GM19351 (cell line): ENCODE data around the gene CDKN2C.
"Not testable (repeated sequence)": the region's sequence is repeated elsewhere in the genome, so short reads cannot be mapped to it uniquely, and the experiment has no call there.

Experiments used
- ATAC-seq: cut with Tn5 transposase; IDR thresholded peaks from one replicate; pipeline ENCODE4 v1.9.1; 2021; ENCODE audit warnings: mild to moderate bottlenecking, moderate library complexity; ENCODE audit not compliant: unreplicated experiment

The CDKN2C gene

DNA sequence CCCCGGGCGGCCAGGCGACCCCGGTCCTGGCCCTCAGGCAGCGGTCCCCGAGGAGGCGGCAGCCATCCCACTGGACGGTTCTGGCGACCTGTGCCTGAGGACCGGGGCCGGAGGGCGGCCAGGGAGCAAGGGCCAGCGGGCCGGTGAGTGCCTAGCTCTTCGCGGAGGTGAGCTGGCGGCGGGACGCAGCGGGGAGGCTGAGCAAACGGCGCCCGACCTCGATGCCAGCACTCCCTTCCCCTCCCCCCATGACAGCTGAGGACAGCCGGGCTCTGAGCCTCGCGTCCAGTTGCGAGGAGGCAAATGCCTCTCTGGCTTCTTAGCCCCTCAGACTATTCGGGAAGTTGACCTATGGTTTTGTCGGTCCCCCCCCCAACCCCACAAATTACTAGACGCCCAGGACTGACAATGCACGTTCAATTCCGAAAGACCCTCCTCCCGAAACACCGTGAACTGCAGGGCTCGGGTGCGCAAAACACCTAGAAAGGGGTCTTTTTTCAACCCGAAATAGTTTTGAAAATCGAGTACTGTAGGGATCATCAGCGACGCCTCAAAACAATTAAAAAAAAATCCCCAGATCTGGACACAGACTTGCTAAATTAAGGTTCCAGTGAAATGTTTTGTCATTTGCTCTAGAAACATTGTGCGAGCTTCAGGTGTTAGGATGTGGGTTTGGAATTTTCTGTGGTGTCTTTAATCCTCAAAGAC lies 8.3 kb downstream of the CDKN2C start:
- ATAC-seq = peak; percentile 39

GRCh38 chr1:50978852-50979781 lies 9.1 kb downstream of the CDKN2C start:
- ATAC-seq = no peak

GRCh38 chr1:50979937-50980336 lies 9.9 kb downstream of the CDKN2C start:
- no peak for ATAC-seq

GRCh38 chr1:50980505-50980904 lies 10.5 kb downstream of the CDKN2C start:
- ATAC-seq = no peak

GRCh38 chr1:50981741-50982140 lies 11.7 kb downstream of the CDKN2C start:
- ATAC-seq = no peak

- ATAC-seq = no peak
Measured at GRCh38 chr1:50982611-50983010, 12.6 kb downstream of the CDKN2C start.

- ATAC-seq = no peak
Measured at GRCh38 chr1:50983219-50983802, 13.3 kb downstream of the CDKN2C start.

- ATAC-seq = no peak
Measured at GRCh38 chr1:50985094-50985493, 15.0 kb downstream of the CDKN2C start.

DNA sequence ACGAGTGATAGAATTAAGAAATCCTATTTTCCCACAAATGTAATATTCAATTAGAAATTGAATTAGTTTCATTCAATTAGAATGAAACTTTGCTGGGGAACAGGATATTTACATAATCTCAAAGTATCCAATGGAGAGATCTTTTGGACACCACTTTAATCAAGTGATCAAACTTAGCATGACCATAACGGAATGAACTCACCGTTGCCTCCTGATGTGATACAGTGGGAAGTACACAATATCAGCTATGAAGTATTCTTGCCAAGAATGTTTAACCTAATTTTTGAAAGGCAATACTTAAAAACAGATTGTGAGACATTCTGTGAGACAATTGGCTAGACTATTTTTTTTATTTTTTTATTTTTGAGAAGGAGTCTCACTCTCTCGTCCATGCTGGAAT lies 16.6 kb downstream of the CDKN2C start:
- no peak for ATAC-seq

DNA sequence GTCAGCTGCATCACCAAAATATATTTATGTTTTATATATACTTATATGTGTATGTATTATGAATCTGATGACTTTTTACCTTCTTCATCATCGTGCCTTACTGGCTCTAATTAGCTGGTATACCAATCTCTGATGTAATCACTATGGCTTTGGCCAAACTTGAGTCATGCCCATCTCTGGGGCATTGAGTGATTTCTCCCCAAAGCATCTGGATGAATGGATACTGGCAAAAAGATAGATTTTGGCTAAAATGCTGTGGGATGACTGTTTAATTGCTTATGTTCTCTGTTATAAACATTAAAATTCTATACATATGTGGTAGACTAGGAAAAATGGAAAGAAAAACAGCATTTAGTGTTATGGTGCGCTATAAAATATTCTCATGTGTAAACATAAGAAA lies 19.6 kb downstream of the CDKN2C start:
- ATAC-seq = no peak

- ATAC-seq = no peak
Measured at GRCh38 chr1:50992532-50993318, 22.7 kb downstream of the CDKN2C start.

- no peak for ATAC-seq
Measured at GRCh38 chr1:50993645-50994044, 23.6 kb downstream of the CDKN2C start.

- ATAC-seq = no peak
Measured at GRCh38 chr1:50994997-50995396, 25.0 kb downstream of the CDKN2C start.

DNA sequence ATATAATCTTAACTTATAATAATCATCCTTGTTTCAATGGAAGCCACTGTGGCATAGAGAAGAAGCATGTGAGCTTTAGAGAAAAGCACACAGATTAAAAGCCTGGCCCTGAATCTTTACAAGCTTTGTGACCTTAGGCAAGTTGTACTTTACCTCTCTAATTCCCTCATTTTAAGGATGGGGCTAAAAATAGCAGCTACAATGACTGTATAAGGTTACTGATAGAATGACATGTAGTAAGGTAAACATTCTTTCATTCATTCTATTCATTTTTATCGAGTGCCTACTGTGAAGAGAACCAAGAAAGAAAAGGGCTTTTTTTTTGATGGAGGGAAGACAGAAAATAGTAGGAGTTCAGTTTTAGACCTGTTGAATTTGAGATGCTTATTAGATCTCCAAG lies 25.6 kb downstream of the CDKN2C start:
- no peak for ATAC-seq

DNA sequence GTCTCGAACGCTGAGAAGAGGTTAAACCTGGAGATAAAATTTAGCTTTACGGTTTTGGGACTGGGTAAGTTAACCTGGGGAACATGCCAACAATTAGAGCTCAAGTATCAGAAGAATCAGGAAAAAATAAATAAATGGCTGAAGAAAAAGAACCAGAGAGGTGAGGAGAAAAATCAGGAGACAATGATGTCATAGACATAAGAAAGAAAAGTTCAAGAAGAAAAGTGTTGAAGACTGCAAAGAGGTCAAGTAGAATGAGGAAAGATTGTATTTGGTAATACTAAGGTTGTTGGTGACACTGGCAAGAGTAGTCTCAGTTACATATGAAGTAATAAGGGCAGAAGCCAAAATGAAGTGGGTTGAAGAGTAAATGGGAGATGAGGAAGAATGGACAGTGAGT lies 26.0 kb downstream of the CDKN2C start:
- no peak for ATAC-seq

GRCh38 chr1:50999375-50999774 lies 29.3 kb downstream of the CDKN2C start:
- ATAC-seq = not testable (repeated sequence)

DNA sequence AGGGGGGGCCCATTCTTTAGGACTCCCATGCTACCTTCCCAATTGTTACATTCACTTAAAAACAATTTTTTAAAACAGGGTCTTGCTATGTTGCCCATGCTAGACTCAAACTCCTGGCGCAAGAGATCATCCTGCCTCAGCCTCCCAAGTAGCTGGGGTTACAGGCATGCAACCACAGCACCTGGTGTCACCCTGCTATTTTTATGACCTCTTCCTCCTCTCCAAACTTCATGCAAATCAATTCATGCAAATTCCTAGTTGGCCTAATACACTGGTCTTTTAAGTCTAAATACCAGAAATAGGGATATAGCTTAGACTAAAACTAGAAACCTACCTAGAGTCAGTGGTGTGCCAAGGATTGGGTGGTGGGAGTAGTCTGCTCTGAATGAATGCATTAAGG lies 30.1 kb downstream of the CDKN2C start:
- peak; percentile 80 for ATAC-seq

DNA sequence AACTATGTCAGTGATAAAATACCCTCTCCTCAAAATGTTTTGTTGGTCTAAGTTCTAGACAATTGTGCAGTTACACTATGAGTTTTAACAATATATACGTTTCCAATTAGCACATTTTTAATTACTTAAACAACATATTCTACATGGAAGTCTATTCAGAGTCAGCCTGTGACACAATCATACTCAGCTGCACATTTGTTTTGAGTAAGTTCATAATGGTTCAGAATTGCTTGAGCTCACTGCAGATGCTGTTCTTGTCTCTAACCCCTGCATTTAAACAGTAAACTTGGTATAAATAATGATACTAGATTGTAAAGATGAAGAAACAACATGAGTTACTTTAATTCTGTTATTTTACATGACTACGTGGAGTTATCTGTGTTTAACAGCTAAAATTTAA lies 30.6 kb downstream of the CDKN2C start:
- no peak for ATAC-seq

DNA sequence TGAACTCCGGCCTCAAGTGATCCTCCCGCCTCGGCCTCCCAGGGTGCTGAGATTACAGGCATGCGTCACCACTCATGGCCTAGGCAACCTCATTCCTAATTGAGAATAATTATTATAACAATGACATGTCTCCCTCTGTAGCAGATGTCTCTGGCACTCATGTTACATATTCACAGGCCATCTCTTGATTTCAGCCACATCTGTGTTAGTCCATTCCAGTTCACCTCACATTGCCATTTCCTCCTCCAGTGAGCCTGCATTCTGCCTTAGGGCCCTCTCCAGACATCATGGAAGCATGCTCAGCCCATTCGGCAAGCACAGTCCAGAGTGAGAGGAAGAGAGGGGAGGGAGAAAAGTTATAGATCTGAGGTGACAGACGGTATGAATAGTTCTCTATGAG lies 32.5 kb downstream of the CDKN2C start:
- ATAC-seq = no peak

DNA sequence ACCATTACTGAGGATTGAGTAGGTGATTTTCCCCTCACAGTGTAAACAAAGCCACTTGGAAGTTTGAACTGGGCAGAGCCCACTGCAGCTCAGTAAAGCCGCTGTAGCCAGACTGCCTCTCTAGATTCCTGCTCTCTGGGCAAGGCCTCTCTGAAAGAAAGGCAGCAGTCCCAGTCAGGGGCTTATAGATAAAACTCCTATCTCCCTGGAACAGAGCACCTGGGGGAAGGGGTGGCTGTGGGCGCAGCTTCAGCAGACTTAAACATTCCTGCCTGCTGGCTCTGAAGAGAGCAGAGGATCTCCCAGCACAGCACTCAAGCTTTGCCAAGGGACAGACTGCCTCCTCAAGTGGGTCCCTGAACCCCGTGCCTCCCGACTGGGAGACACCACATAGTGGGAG lies 35.5 kb downstream of the CDKN2C start:
- ATAC-seq = not testable (repeated sequence)

- ATAC-seq = no peak
Measured at GRCh38 chr1:51009381-51009780, 39.3 kb downstream of the CDKN2C start.
